VCaP (cell line): ENCODE measurements around the gene UQCC5.
A peak's percentile ranks its signal among the peaks of the same experiment; 100 is the strongest.
"Not testable (repeated sequence)": the region's sequence is repeated elsewhere in the genome, so short reads cannot be mapped to it uniquely, and the experiment has no call there.

ENCODE experiments used
- H3K27ac ChIP-seq: fragments of 450-650 bp; 2 replicates; pipeline ENCODE4 v1.5.1; 2017
- TF ChIP-seq, protein P1 (sequence below): fragments of 450-650 bp; conservative IDR thresholded peaks from 2 replicates; pipeline ENCODE4 v1.5.1; 2017; ENCODE audit warnings: mild to moderate bottlenecking, moderate library complexity

UQCC5 gene

DNA sequence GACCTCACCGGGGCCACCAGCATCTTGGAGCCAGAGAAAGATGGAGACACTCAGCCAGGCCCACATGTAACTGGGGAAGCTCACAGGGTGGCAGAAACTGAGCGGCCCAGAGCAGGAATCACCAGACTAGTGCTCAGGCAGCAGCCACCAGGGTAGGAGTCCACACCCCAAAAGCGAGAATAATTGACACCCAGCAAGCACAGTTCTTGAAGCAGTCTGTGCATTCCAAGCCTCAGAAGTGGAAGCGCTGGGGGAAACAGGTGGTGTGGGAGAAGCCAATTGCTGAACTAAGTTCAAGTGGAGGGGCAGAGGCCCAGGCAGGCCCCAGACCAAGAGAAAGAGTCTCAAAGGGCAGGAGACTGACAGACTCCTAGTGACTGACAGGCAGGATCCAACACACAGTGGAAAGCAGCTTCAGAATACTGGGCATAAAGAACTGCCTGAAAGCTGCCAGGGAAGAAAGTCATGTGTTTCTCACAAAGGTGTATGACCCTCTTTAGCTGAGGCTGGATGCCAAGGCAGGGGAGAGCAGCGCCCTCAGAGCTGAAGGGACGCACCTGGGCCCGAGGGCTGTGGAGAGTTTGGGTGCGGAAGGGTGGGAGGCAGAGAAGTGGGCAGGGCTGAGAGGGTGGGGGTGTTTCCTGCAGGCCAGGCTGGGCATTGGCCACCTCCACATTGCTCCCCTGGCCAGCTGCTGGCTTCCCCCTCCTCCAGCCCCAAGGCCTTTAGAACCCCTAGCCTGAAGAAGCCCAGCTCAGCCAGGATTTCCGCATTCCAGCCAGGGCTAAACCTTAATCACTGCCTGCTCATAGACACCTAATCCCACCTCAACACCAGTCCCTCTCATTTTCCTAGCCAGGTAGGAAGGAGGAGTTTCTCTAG is 10.5 kb upstream of the UQCC5 start:
- TF ChIP-seq, protein P1, sequence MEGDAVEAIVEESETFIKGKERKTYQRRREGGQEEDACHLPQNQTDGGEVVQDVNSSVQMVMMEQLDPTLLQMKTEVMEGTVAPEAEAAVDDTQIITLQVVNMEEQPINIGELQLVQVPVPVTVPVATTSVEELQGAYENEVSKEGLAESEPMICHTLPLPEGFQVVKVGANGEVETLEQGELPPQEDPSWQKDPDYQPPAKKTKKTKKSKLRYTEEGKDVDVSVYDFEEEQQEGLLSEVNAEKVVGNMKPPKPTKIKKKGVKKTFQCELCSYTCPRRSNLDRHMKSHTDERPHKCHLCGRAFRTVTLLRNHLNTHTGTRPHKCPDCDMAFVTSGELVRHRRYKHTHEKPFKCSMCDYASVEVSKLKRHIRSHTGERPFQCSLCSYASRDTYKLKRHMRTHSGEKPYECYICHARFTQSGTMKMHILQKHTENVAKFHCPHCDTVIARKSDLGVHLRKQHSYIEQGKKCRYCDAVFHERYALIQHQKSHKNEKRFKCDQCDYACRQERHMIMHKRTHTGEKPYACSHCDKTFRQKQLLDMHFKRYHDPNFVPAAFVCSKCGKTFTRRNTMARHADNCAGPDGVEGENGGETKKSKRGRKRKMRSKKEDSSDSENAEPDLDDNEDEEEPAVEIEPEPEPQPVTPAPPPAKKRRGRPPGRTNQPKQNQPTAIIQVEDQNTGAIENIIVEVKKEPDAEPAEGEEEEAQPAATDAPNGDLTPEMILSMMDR = no peak
- peak overlapping the region; percentile 18; the same call in 1 of the 2 replicates for H3K27ac ChIP-seq

DNA sequence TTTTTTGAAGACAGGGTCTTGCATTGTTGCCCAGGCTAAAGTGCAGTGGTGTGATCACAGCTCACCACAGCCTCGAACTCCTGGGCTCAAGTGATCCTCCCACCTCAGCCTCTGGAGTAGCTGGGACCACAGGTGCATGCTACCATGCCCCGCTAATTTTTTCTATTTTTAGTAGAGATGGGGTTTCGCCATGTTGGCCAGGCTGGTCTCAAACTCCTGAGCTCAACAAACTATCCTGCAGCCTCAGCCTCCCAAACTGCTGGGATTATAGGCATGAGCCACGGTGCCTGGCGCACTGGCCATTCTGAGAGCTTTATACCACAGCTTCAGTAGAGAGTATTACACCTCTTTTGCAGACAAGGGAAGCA is 9.8 kb upstream of the UQCC5 start:
- not testable (repeated sequence) for H3K27ac ChIP-seq

DNA sequence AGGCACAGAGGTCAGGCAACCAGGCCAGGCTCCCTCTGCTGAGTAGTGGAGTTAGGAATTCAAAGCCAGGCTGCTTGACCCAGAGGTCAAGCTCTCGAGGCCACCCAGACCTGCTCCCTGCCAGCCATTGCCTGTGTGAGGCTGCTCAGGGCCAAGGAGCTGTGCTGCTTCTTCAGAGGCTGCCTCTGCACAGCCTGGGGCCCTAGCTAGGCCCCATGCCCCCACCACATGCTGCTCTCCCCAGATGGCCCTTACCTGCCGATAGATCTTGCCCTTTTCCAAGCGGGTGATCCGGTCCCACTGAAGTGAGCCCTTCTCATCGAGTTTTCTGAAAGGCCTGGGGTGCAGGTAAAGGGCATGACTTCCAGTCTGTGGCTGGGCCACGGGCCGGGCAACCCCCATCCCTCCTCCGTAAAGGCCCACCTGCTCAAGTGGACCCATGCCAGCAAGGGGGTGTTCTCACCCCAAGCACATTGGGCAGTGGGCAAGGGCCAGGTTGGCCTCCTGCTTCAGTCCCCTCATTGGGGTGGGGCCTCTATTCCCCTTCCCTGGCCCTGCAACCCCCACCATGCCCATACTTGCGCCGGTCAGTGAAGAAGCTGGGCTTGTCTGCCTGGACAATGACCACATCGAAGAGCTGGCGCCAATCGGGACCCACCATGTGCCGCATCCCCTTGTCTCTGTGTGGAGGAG is 9.2 kb upstream of the UQCC5 start:
- no peak overlapping the region for H3K27ac ChIP-seq
- TF ChIP-seq, protein P1 = no peak

DNA sequence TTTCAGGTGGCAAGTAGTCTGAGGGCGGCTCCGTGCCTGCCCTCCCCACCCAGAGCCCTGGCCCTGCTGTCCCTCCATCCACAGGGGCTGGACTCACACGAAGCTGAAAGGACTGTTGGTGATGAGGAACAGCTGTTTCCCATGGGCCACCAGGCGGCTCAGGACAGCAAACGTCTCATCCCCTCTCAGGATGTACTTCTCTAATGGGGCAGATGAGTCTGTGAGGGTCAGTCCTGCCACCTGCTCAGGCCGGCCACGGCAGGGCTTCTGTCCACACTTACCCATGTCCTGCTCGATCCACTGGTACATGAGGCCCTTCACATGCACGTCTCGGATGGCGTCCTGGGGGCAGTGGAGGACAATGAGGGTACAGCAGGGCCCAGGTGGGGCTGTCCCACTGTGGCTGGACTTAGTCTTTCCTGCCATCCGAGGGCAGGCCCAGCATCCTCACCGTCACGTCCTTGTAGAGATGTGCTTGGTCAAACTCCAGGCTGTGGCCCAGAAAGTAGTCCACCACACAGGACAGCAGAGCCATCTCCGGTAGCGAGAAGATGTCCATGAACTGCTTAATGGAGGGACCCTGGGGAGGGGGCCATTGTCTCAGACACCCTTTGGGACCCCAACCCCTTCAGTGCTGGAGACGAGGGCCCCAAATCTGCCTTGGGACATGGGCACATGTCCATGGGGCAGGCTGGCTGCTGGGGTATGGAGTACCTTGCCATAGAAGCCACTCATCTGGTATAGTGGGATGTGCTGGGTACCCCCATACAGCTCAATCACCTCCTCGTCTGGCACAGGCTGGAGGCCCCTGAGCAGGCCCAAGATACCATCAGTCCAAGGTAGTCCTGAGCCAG is 8.4 kb upstream of the UQCC5 start:
- TF ChIP-seq, protein P1 = no peak
- H3K27ac ChIP-seq = no peak overlapping the region

DNA sequence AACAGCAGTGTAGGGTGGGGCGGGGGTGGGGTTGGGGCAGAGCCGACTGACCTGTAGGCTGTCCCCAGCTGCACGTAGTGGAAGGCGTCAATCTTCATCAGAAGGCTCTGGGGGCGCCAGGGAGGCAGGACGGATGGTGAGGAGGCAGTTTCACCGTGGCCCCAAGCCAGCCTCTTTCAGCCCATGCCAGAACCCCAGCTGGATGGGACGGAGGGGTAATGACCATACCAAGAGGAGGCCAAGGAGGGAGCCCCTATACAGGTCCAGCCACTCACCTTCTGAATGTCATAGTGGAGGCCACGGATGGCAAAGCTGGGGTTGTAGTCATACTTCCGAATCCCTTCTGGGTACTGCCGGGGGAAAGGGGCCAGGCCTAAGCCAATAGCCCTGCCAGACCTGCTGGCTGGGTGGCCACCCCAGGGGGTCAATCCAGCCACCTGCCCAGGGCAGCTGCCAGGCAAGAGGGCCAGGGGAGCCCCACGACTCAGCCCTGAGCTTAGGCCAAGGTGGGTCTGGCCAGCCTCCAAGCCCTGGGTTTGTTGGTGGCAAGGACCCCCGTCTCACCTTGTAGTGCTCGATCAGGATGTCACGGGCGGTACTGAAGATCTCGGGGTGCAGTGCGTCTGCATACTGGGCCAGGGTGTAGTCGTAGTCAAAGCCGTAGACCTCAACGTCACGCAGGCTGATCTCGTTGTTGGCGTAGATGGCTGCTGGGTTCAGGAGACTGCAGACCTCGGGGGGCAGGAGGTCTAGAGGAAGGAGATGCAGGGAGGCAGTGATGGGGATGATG is 7.6 kb upstream of the UQCC5 start:
- TF ChIP-seq, protein P1 = no peak
- no peak overlapping the region for H3K27ac ChIP-seq

DNA sequence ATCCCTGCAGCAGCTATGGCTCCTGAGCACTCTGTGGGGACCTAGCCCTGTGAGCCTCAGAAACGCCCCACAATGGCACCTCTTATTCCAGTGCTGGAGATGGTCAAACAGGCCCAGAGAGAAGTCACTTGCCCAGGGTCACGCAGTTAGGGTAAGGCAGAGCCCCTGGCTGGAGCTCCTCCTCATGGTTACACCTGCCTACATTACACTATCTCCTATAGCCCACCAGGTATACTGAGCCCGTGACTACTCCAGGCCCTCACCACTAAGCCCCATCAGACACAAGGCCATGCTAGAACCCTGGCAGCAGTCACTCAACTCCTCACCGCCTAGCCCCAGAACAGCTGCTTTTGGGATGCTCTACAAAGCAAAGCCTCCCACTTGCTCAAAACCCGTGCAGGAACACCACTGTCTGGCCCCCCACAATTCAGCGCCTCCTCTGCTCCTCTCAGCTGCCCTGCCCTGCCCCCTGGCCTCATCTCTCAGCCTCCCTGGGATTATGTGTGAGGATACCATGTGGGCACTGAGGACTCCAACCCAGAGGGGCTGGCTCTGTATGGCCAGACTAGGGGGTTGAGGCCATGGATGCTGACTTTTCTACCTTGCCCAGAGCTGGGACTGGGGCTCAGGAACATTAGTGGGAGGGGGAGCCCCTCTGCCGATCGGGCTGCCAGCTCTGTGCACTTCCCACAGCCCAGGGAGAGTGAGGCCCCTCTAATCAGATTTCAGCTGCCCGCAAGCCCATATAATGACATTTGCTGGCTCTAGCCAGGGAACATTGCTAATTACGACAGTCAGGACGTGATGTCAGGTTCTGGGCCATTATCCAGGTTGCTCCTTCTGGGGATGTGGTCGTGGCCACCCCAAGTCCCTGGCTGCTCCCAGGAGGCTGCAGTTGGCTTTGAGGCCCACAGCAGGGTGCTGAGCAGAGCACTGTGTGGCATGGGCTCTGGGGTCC is 6.8 kb upstream of the UQCC5 start:
- no peak overlapping the region for H3K27ac ChIP-seq
- TF ChIP-seq, protein P1 = no peak
